ENCODE data around the gene LRRC37A2. TPM values are rescaled to one million over a fixed set of nuclear protein-coding genes. Genes with fewer than 3 reads are reported as not detected.
"Not testable (repeated sequence)": the region's sequence is repeated elsewhere in the genome, so short reads cannot be mapped to it uniquely, and the experiment has no call there.

LRRC37A2 gene
- total RNA-seq, 2 donors from 2014 or later: 3.1 to 5.7 TPM

GRCh38 chr17:46579083-46580075, 67.1 kb downstream of the LRRC37A2 start, which contains the start of gene ARL17A:
ARL17A (minus strand) TSS chr17:46579691; CDS start chr17:46576322, 3,369 bp downstream.
- DNase-seq (ENCODE audit: low spot score): peak; percentile 86
- H3K36me3 ChIP-seq, H3K27me3 ChIP-seq, H3K4me1 ChIP-seq, H3K9me3 ChIP-seq: not testable (repeated sequence)
- Histone ChIP-seq H3K4me3 (peak within 1 kb of the TSS; percentile 11 to 22), H3K27ac (peak within 1 kb of the TSS in 1 of 2 donors; percentile 58)

DNA sequence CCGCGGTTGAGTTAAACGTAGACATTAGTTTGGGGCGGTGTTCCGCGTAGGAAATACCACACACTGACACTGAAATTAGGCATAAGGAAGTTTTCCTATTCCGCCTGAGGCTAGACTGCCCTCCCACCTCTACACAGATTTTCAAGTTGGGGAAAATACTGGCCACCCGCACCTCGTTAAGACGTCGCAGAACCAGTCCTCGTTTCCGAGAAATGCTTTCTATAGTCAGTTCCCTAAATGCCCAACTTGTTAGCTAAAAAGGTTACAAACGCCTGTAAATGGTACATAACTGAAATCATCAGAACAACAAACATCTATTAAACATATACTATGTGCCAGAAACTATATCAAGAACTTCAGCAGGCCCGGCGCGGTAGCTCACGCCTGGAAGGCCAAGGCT, 67.8 kb downstream of the LRRC37A2 start:
- H3K4me3 ChIP-seq: peak overlapping the region; percentile 11 to 22

DNA sequence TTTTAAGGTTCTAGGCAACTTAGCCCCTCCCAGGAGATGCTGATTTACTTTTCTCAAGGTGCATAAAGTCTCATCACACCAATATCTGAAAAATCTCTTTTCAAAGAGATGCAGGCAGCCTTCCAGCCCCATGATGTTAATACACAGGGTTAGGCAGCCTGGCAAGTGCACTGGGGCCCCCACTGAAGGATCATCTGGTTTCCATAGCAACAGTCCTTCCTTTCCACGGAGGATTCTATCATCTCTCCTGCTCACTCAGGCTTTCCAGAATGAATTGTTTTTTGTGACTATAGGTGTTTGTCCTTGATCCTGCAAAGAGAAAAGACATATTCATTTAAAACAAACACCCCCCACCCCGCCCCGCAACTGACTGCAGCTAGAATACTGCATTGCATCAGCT, 73.2 kb downstream of the LRRC37A2 start:
- H3K27ac ChIP-seq; H3K4me1 ChIP-seq; H3K4me3 ChIP-seq; H3K36me3 ChIP-seq; H3K9me3 ChIP-seq; H3K27me3 ChIP-seq; DNase-seq (ENCODE audit: low spot score): not testable (repeated sequence)

More for the DNA sequence above, 67.8 kb downstream of the LRRC37A2 start:
- H3K36me3 ChIP-seq; H3K4me1 ChIP-seq; H3K27me3 ChIP-seq; DNase-seq (ENCODE audit: low spot score); H3K9me3 ChIP-seq: not testable (repeated sequence)
- peak overlapping the region in 1 of 2 donors; percentile 58 for H3K27ac ChIP-seq

GRCh38 chr17:46590157-46591146, 78.2 kb downstream of the LRRC37A2 start, which contains the start of gene NSF:
NSF (plus strand) TSS chr17:46590669; CDS start chr17:46590776, 107 bp downstream.
- not testable (repeated sequence) for H3K27me3 ChIP-seq; DNase-seq (ENCODE audit: low spot score); H3K27ac ChIP-seq; H3K4me1 ChIP-seq; H3K36me3 ChIP-seq; H3K9me3 ChIP-seq; H3K4me3 ChIP-seq

DNA sequence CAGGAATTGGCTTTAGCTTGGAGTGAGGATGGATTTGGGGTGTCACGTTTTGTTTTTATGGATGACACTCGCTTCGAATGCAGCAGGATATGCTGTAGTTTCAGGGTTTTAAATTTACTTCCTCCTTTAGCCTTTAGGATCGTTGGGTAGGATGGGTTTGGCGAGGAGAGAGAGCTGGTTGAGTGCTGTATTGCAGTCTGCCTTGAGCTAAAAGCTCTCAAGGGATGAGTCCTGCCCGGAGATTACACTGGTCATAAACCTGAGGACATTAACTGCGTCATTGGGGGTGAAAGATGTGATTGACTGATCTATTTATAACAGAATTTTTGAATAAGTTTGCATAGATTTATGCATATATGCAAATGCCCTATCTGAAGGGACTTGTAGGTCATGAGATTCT, 79.1 kb downstream of the LRRC37A2 start:
- H3K36me3 ChIP-seq; DNase-seq (ENCODE audit: low spot score); H3K4me1 ChIP-seq; H3K4me3 ChIP-seq; H3K27me3 ChIP-seq; H3K9me3 ChIP-seq; H3K27ac ChIP-seq: not testable (repeated sequence)

GRCh38 chr17:46598344-46598931, 86.2 kb downstream of the LRRC37A2 start:
- not testable (repeated sequence) for H3K9me3 ChIP-seq; DNase-seq (ENCODE audit: low spot score); H3K36me3 ChIP-seq; H3K4me1 ChIP-seq; H3K27ac ChIP-seq; H3K4me3 ChIP-seq; H3K27me3 ChIP-seq

DNA sequence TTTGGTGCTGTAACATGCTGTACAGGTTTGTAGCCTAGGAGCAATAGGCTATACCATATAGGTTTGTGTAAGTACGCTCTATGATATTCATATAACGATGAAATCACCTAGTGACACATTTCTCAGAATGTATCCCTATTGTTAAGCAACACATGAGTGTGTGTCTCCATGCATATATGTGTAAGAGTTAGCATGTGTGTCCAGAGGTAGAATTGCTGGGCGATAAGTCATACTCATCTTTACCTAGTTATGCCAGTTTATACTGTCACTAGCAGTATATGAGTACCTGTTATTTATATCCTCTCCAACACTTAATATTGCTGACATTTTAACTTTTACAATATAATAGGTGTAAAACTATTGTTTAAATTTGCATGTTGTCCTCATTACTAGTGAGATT, 88.5 kb downstream of the LRRC37A2 start:
- H3K4me3 ChIP-seq; H3K9me3 ChIP-seq; H3K4me1 ChIP-seq; H3K36me3 ChIP-seq; H3K27ac ChIP-seq; H3K27me3 ChIP-seq; DNase-seq (ENCODE audit: low spot score): not testable (repeated sequence)

- not testable (repeated sequence) for H3K36me3 ChIP-seq; H3K9me3 ChIP-seq; H3K27ac ChIP-seq; H3K4me3 ChIP-seq; DNase-seq (ENCODE audit: low spot score); H3K4me1 ChIP-seq; H3K27me3 ChIP-seq
These were observed 90.9 kb downstream of the LRRC37A2 start for GRCh38 chr17:46603125-46603524.

Other genes starting within 250 kb of the LRRC37A2 start
- gene LRRC37A, start 217.3 kb upstream of the LRRC37A2 start, total RNA-seq: under 1 TPM; 0.33 to 0.90 TPM
- 1 to 10 TPM; 7.4 to 9.8 TPM for gene ARL17B, start 150.7 kb upstream of the LRRC37A2 start, total RNA-seq
- gene ARL17A, start 67.2 kb downstream of the LRRC37A2 start, total RNA-seq: 1 to 10 TPM; 6.0 to 6.2 TPM
- gene NSF, start 78.2 kb downstream of the LRRC37A2 start, total RNA-seq: 10 to 100 TPM; 13.1 to 17.8 TPM